Neural progenitor cell (in vitro differentiated cells): ENCODE results near the gene QSOX2.

Experiments used
- EZH2 ChIP-seq: fragments of 200-600 bp; sonication (generic); IDR thresholded peaks from 2 replicates; pipeline ENCODE4 v1.6.1; 2017; ENCODE audit warnings: antibody characterized with exemption, mild to moderate bottlenecking, moderate library complexity
- EZH2phosphoT487 ChIP-seq: fragments of 200-600 bp; sonication (generic); IDR thresholded peaks from 2 replicates; pipeline ENCODE4 v1.6.1; 2017; ENCODE audit warnings: antibody characterized with exemption
- TF ChIP-seq, protein P1 (sequence below): fragments of 200-600 bp; sonication (generic); IDR thresholded peaks from 2 replicates; pipeline ENCODE4 v1.5.1; 2017; ENCODE audit warnings: antibody characterized with exemption, mild to moderate bottlenecking

DNA sequence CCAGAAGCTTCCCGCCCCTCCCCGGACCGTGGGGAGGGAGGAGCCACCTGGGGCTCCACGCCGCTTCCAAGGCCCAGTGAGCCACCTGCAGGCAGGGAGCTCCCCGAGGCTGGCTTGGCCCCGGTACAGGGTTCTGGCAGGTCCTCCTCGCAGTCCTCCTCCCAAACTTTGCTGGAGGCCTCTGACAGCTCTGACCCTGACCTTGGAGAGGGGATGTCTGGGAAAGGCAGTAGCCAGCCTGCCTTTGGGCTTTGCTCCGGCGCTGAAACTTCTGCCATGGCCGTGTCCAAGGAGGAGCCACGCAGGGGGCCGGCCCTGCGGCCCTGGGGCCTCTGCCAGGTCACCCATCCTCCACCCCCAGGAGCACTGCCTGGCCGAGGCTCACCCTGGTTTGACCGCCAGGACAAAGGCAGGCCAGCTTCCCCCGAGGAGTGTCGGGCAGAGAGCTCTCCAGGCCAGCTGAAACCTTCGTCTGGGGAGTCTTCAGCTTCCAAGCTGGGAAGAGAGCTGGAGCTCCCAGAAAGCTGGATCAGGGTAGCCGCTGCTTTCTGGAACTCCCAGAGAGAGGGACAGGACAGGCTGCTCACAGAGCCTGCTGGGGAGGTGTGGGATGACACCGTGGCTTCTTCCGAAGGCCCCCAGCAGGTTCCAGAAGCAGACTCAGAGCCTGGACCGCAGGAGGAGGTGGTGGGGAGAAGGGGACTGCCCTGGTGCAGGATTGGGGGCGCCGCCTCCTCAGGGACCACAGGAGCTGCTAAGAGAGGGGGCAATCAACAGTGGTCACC is 9.0 kb upstream of the QSOX2 start:
- TF ChIP-seq, protein P1, sequence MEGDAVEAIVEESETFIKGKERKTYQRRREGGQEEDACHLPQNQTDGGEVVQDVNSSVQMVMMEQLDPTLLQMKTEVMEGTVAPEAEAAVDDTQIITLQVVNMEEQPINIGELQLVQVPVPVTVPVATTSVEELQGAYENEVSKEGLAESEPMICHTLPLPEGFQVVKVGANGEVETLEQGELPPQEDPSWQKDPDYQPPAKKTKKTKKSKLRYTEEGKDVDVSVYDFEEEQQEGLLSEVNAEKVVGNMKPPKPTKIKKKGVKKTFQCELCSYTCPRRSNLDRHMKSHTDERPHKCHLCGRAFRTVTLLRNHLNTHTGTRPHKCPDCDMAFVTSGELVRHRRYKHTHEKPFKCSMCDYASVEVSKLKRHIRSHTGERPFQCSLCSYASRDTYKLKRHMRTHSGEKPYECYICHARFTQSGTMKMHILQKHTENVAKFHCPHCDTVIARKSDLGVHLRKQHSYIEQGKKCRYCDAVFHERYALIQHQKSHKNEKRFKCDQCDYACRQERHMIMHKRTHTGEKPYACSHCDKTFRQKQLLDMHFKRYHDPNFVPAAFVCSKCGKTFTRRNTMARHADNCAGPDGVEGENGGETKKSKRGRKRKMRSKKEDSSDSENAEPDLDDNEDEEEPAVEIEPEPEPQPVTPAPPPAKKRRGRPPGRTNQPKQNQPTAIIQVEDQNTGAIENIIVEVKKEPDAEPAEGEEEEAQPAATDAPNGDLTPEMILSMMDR: no peak
- TF ChIP-seq EZH2phosphoT487: no peak
- no peak for TF ChIP-seq EZH2
